Measurements from ENCODE around the gene PLCB4. TPM values are rescaled to one million over a fixed set of nuclear protein-coding genes. Genes with fewer than 3 reads are reported as not detected.

The PLCB4 gene
- total RNA-seq, 1 donor from 2014 or later = not detected

GRCh38 chr20:9211016-9211760 is 142.3 kb downstream of the PLCB4 start:
- Mint-ChIP-seq H3K27me3 (ENCODE audit: low read depth) (no peaks in the 10 kb centered on the region), H3K4me3 (ENCODE audit: low read depth) (no peak overlapping the region), H3K27ac (no peak overlapping the region), H3K36me3 (ENCODE audit: low read depth) (no peaks in the 10 kb centered on the region), H3K9me3 (peaks cover 3% of the 10 kb centered on the region), H3K4me1 (ENCODE audit: low read depth) (no peaks in the 10 kb centered on the region)
- DNase-seq (ENCODE audit: low spot score) = no peak
- intact Hi-C loops (cut with micrococcal nuclease) = no loop called here

- Mint-ChIP-seq H3K27me3 (ENCODE audit: low read depth) (no peaks in the 10 kb centered on the region), H3K36me3 (ENCODE audit: low read depth) (no peaks in the 10 kb centered on the region), H3K4me3 (ENCODE audit: low read depth) (no peak overlapping the region), H3K4me1 (ENCODE audit: low read depth) (no peaks in the 10 kb centered on the region), H3K9me3 (peaks cover 7% of the 10 kb centered on the region), H3K27ac (no peak overlapping the region)
- DNase-seq (ENCODE audit: low spot score) = no peak
- intact Hi-C loops (cut with micrococcal nuclease) = no loop called here
Observed at GRCh38 chr20:9212735-9213134, 143.8 kb downstream of the PLCB4 start.

- Mint-ChIP-seq H3K36me3 (ENCODE audit: low read depth) (no peaks in the 10 kb centered on the region), H3K27me3 (ENCODE audit: low read depth) (no peaks in the 10 kb centered on the region), H3K4me1 (ENCODE audit: low read depth) (no peaks in the 10 kb centered on the region), H3K9me3 (peaks cover 4% of the 10 kb centered on the region), H3K27ac (no peak overlapping the region), H3K4me3 (ENCODE audit: low read depth) (no peak overlapping the region)
- intact Hi-C loops (cut with micrococcal nuclease) = no loop called here
- DNase-seq (ENCODE audit: low spot score) = no peak
Observed at GRCh38 chr20:9214685-9215084, 145.8 kb downstream of the PLCB4 start.

GRCh38 chr20:9215539-9215938 is 146.7 kb downstream of the PLCB4 start:
- no peak overlapping the region for H3K4me3 Mint-ChIP-seq (ENCODE audit: low read depth)
- no peaks in the 10 kb centered on the region for H3K36me3 Mint-ChIP-seq (ENCODE audit: low read depth)
- intact Hi-C loops (cut with micrococcal nuclease) = no loop called here
- H3K4me1 Mint-ChIP-seq (ENCODE audit: low read depth) = no peaks in the 10 kb centered on the region
- no peak overlapping the region for H3K27ac Mint-ChIP-seq
- H3K27me3 Mint-ChIP-seq (ENCODE audit: low read depth) = no peaks in the 10 kb centered on the region
- DNase-seq (ENCODE audit: low spot score) = no peak
- peaks cover 4% of the 10 kb centered on the region for H3K9me3 Mint-ChIP-seq

- H3K36me3 Mint-ChIP-seq (ENCODE audit: low read depth) = no peaks in the 10 kb centered on the region
- intact Hi-C loops (cut with micrococcal nuclease) = no loop called here
- DNase-seq (ENCODE audit: low spot score) = no peak
Observed at GRCh38 chr20:9218531-9218961, 149.7 kb downstream of the PLCB4 start.

GRCh38 chr20:9220874-9221547 is 152.1 kb downstream of the PLCB4 start:
- Mint-ChIP-seq H3K36me3 (ENCODE audit: low read depth) (no peaks in the 10 kb centered on the region), H3K9me3 (peaks cover 4% of the 10 kb centered on the region), H3K27me3 (ENCODE audit: low read depth) (no peaks in the 10 kb centered on the region), H3K27ac (no peak overlapping the region), H3K4me1 (ENCODE audit: low read depth) (no peaks in the 10 kb centered on the region), H3K4me3 (ENCODE audit: low read depth) (no peak overlapping the region)
- DNase-seq (ENCODE audit: low spot score) = no peak
- intact Hi-C loops (cut with micrococcal nuclease) = no loop called here

More at GRCh38 chr20:9218531-9218961, 149.7 kb downstream of the PLCB4 start:
- Mint-ChIP-seq H3K27me3 (ENCODE audit: low read depth) (no peaks in the 10 kb centered on the region), H3K9me3 (peaks cover 4% of the 10 kb centered on the region), H3K27ac (no peak overlapping the region), H3K4me1 (ENCODE audit: low read depth) (no peaks in the 10 kb centered on the region), H3K4me3 (ENCODE audit: low read depth) (no peak overlapping the region)

- no peaks in the 10 kb centered on the region for H3K4me1 Mint-ChIP-seq (ENCODE audit: low read depth)
- no peak overlapping the region for H3K4me3 Mint-ChIP-seq (ENCODE audit: low read depth)
- DNase-seq (ENCODE audit: low spot score) = no peak
- H3K9me3 Mint-ChIP-seq = no peaks in the 10 kb centered on the region
- H3K36me3 Mint-ChIP-seq (ENCODE audit: low read depth) = no peaks in the 10 kb centered on the region
- no peak overlapping the region for H3K27ac Mint-ChIP-seq
- intact Hi-C loops (cut with micrococcal nuclease) = no loop called here
- no peaks in the 10 kb centered on the region for H3K27me3 Mint-ChIP-seq (ENCODE audit: low read depth)
Observed at GRCh38 chr20:9223296-9223695, 154.4 kb downstream of the PLCB4 start.

GRCh38 chr20:9225879-9226278 is 157.0 kb downstream of the PLCB4 start:
- Mint-ChIP-seq H3K27ac (no peak overlapping the region), H3K36me3 (ENCODE audit: low read depth) (no peaks in the 10 kb centered on the region), H3K9me3 (no peaks in the 10 kb centered on the region), H3K27me3 (ENCODE audit: low read depth) (no peaks in the 10 kb centered on the region), H3K4me1 (ENCODE audit: low read depth) (no peaks in the 10 kb centered on the region), H3K4me3 (ENCODE audit: low read depth) (no peak overlapping the region)
- DNase-seq (ENCODE audit: low spot score) = no peak
- intact Hi-C loops (cut with micrococcal nuclease) = no loop called here

GRCh38 chr20:9227896-9228615 is 159.2 kb downstream of the PLCB4 start:
- intact Hi-C loops (cut with micrococcal nuclease) = no loop called here
- Mint-ChIP-seq H3K27ac (no peak overlapping the region), H3K36me3 (ENCODE audit: low read depth) (no peaks in the 10 kb centered on the region), H3K27me3 (ENCODE audit: low read depth) (no peaks in the 10 kb centered on the region), H3K4me3 (ENCODE audit: low read depth) (no peak overlapping the region), H3K9me3 (no peaks in the 10 kb centered on the region), H3K4me1 (ENCODE audit: low read depth) (no peaks in the 10 kb centered on the region)
- no peak for DNase-seq (ENCODE audit: low spot score)

GRCh38 chr20:9228774-9229450 is 160.0 kb downstream of the PLCB4 start:
- Mint-ChIP-seq H3K4me1 (ENCODE audit: low read depth) (no peaks in the 10 kb centered on the region), H3K36me3 (ENCODE audit: low read depth) (no peaks in the 10 kb centered on the region), H3K27ac (no peak overlapping the region), H3K9me3 (no peaks in the 10 kb centered on the region), H3K4me3 (ENCODE audit: low read depth) (no peak overlapping the region), H3K27me3 (ENCODE audit: low read depth) (no peaks in the 10 kb centered on the region)
- intact Hi-C loops (cut with micrococcal nuclease) = no loop called here
- no peak for DNase-seq (ENCODE audit: low spot score)

GRCh38 chr20:9230406-9230805 is 161.5 kb downstream of the PLCB4 start:
- H3K4me1 Mint-ChIP-seq (ENCODE audit: low read depth) = no peaks in the 10 kb centered on the region
- H3K36me3 Mint-ChIP-seq (ENCODE audit: low read depth) = no peaks in the 10 kb centered on the region
- no peaks in the 10 kb centered on the region for H3K27me3 Mint-ChIP-seq (ENCODE audit: low read depth)
- no peak overlapping the region for H3K27ac Mint-ChIP-seq
- intact Hi-C loops (cut with micrococcal nuclease) = no loop called here
- no peak overlapping the region for H3K4me3 Mint-ChIP-seq (ENCODE audit: low read depth)
- no peaks in the 10 kb centered on the region for H3K9me3 Mint-ChIP-seq
- no peak for DNase-seq (ENCODE audit: low spot score)

GRCh38 chr20:9233804-9234203 is 164.9 kb downstream of the PLCB4 start:
- H3K9me3 Mint-ChIP-seq = no peaks in the 10 kb centered on the region
- DNase-seq (ENCODE audit: low spot score) = no peak
- H3K4me3 Mint-ChIP-seq (ENCODE audit: low read depth) = no peak overlapping the region
- H3K27me3 Mint-ChIP-seq (ENCODE audit: low read depth) = no peaks in the 10 kb centered on the region
- intact Hi-C loops (cut with micrococcal nuclease) = no loop called here
- H3K27ac Mint-ChIP-seq = no peak overlapping the region
- no peaks in the 10 kb centered on the region for H3K36me3 Mint-ChIP-seq (ENCODE audit: low read depth)
- H3K4me1 Mint-ChIP-seq (ENCODE audit: low read depth) = no peaks in the 10 kb centered on the region

Measured in activated T-helper 2 cell treated with anti-CD3 and anti-CD28 coated beads, Interferon-gamma antibody, Interleukin-2, Interleukin-4, amounts not matched to agents 10 μg/mL and 5 μg/mL and 100 μg/mL, durations not matched to agents 14 hours and 24 hours and 36 hours (primary cell).